HG02885 (cell line): Measurements from ENCODE around the gene VAC14.

Experiments used
- ATAC-seq: cut with Tn5 transposase; IDR thresholded peaks from one replicate; pipeline ENCODE4 v1.9.1; 2021; ENCODE audit warnings: mild to moderate bottlenecking; ENCODE audit not compliant: unreplicated experiment, poor library complexity

Gene VAC14

GRCh38 chr16:70685061-70685937 is 115.7 kb downstream of the VAC14 start:
- no peak for ATAC-seq

- ATAC-seq: no peak
Observed at GRCh38 chr16:70684146-70685060, 116.6 kb downstream of the VAC14 start.

- ATAC-seq: no peak
Observed at GRCh38 chr16:70683146-70683944, 117.6 kb downstream of the VAC14 start.

GRCh38 chr16:70682239-70683145 is 118.5 kb downstream of the VAC14 start:
- no peak for ATAC-seq

- no peak for ATAC-seq
Observed at GRCh38 chr16:70681382-70682238, 119.3 kb downstream of the VAC14 start.

GRCh38 chr16:70680495-70681381 is 120.2 kb downstream of the VAC14 start:
- no peak for ATAC-seq

- no peak for ATAC-seq
Observed at GRCh38 chr16:70679671-70680494, 121.1 kb downstream of the VAC14 start.

GRCh38 chr16:70678898-70679670 is 121.9 kb downstream of the VAC14 start:
- no peak for ATAC-seq

GRCh38 chr16:70678121-70678897 is 122.6 kb downstream of the VAC14 start:
- no peak for ATAC-seq

GRCh38 chr16:70677499-70678120 is 123.3 kb downstream of the VAC14 start:
- no peak for ATAC-seq

GRCh38 chr16:70676675-70677498 is 124.1 kb downstream of the VAC14 start:
- ATAC-seq: no peak

GRCh38 chr16:70675851-70676513 is 125.0 kb downstream of the VAC14 start:
- ATAC-seq: no peak

- no peak for ATAC-seq
Observed at GRCh38 chr16:70674221-70675014, 126.5 kb downstream of the VAC14 start.
